GF-D8 (cell line): Measurements from ENCODE around the gene BANF2.

Source experiments
- DNase-seq: peaks from one replicate; lab custom pipeline; 2025; lab: John Stamatoyannopoulos, UW

Gene BANF2

GRCh38 chr20:17735959-17736621 lies 36.3 kb downstream of the BANF2 start:
- no peak for DNase-seq

- DNase-seq: no peak
These were observed 38.4 kb downstream of the BANF2 start for GRCh38 chr20:17738154-17738553.

GRCh38 chr20:17741220-17741619 lies 41.5 kb downstream of the BANF2 start:
- DNase-seq: no peak

GRCh38 chr20:17742731-17743130 lies 43.0 kb downstream of the BANF2 start:
- DNase-seq: no peak

- DNase-seq: no peak
These were observed 43.9 kb downstream of the BANF2 start for GRCh38 chr20:17743677-17744076.

GRCh38 chr20:17747431-17747846 lies 47.7 kb downstream of the BANF2 start:
- DNase-seq: no peak

- DNase-seq: no peak
These were observed 48.5 kb downstream of the BANF2 start for GRCh38 chr20:17748279-17748678.

GRCh38 chr20:17749626-17749977 lies 49.8 kb downstream of the BANF2 start:
- DNase-seq: no peak

- DNase-seq: no peak
These were observed 50.4 kb downstream of the BANF2 start for GRCh38 chr20:17749978-17750721.

- no peak for DNase-seq
These were observed 50.9 kb downstream of the BANF2 start for GRCh38 chr20:17750722-17751045.

- DNase-seq: no peak
These were observed 51.9 kb downstream of the BANF2 start for GRCh38 chr20:17751640-17752039.

- no peak for DNase-seq
These were observed 52.7 kb downstream of the BANF2 start for GRCh38 chr20:17752459-17752858.

- DNase-seq: no peak
These were observed 53.8 kb downstream of the BANF2 start for GRCh38 chr20:17753516-17753915.

GRCh38 chr20:17756529-17756928 lies 56.8 kb downstream of the BANF2 start:
- no peak for DNase-seq

- no peak for DNase-seq
These were observed 57.7 kb downstream of the BANF2 start for GRCh38 chr20:17757496-17757895.

GRCh38 chr20:17758010-17758409 lies 58.2 kb downstream of the BANF2 start:
- no peak for DNase-seq

GRCh38 chr20:17758512-17758911 lies 58.7 kb downstream of the BANF2 start:
- no peak for DNase-seq

GRCh38 chr20:17759449-17759848 lies 59.7 kb downstream of the BANF2 start:
- DNase-seq: no peak

- no peak for DNase-seq
These were observed 61.8 kb downstream of the BANF2 start for GRCh38 chr20:17761604-17762003.

GRCh38 chr20:17762243-17762872 lies 62.6 kb downstream of the BANF2 start:
- DNase-seq: no peak

GRCh38 chr20:17762873-17763557 lies 63.2 kb downstream of the BANF2 start:
- DNase-seq: no peak

- DNase-seq: no peak
These were observed 65.3 kb downstream of the BANF2 start for GRCh38 chr20:17765017-17765416.

- no peak for DNase-seq
These were observed 65.8 kb downstream of the BANF2 start for GRCh38 chr20:17765584-17765983.
